Stimulated activated CD8-positive, alpha-beta memory T cell treated with anti-CD3 and anti-CD28 coated beads, Interleukin-12 subunit alpha, Interleukin-12 subunit beta, amount 100 ng/mL, for 24 hours (primary cell): ENCODE data around the gene SLC16A5.

ENCODE experiments used
- DNase-seq: peaks from one replicate; pipeline ENCODE4 v3.0.0-alpha.2; 2020; ENCODE audit errors: extremely low read depth

Gene SLC16A5

DNA sequence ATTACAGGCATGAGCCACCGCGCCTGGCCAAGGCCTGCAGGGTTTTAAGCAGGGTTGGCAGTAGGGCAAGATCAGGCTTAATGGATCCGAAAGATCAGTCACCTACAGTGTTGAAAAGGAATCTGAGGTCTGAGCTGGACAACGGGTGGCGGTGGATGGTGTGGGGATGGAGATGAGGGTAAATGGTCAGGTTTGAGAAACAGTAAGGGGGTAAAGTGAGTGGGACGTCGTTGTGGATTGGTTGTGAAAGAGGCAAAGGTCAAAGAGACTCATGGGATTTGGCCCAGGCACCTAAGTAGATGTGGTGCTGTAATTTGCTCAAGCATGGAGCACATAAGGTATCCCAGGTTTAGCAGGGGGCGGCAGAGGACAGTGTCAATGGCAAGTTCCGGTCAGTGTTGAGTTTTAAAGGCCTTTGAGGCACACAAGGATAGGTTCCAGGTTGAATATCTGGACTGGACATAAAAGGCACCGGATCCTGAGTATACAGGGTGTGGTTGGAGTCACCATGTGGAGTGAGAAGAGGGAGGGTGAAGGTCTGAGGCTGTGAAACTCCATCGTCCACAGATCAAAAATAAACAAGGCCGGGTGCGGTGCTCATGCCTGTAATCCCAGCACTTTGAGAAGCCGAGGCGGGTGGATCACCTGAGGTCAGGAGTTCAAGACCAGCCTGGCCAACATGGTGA is 1.1 kb upstream of the SLC16A5 start:
- no peak for DNase-seq

DNA sequence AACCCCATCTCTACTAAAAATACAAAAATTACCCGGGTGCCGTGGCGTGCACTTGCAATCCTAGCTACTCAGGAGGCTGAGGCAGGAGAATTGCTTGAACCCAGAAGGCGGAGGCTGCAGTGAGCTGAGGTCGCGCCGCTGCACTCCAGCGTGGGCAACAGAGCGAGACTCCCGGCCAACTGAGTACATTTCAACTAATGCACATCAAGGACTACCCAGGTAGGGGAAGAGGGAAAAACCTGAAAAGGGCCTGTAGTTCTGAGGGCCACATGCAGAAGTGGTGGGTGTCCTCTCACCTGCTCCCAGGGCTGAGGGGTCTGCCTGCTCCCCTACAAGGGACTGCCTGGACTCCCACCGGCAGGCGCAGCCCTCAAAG is 584 bp upstream of the SLC16A5 start:
- DNase-seq: no peak

DNA sequence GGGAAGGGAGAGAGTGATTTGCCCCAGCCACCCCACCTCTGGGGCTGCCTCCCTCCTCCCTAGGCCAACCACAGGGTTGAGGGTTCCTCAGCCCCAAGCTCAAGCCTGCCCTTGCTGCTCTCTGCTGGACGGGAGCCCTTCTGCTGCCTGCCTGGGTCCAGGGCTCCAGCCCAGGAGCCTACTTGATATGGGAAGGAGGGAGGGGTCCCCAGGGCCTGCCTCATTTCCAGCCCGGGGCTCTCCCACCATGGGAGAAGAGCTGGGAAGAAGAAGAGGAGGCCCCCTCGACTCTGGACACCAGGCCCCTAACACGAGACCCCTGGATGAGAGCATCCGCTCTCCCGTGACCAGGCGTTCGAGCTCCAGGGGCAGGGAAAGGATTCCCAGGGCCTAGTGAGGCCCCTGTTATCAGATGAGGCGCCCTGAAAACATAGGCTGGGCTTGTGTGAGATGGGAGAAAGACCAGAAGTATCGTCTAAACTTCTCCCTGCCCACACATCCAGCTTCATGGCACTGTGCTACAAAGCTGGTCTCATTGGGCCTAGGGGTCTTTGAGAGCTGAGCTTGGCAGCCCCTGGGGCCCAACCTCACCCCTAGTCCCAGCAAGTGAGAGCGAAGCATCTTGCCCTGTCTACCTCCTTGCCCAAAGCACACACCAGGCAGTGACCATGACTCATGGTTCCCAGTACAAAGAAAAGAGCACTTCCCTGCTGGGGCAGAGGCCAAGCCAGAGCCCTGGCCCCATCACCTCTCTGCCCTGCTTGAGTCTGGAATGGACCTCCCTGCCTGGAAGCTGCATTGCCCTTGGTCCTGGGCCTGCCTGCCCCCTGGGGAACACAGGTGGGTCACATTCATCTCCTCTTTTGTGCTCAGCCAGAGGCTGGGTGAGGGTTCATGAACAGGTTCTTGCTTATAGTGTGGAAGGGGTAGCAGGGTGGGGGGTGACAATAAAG is 987 bp downstream of the SLC16A5 start:
- no peak for DNase-seq

DNA sequence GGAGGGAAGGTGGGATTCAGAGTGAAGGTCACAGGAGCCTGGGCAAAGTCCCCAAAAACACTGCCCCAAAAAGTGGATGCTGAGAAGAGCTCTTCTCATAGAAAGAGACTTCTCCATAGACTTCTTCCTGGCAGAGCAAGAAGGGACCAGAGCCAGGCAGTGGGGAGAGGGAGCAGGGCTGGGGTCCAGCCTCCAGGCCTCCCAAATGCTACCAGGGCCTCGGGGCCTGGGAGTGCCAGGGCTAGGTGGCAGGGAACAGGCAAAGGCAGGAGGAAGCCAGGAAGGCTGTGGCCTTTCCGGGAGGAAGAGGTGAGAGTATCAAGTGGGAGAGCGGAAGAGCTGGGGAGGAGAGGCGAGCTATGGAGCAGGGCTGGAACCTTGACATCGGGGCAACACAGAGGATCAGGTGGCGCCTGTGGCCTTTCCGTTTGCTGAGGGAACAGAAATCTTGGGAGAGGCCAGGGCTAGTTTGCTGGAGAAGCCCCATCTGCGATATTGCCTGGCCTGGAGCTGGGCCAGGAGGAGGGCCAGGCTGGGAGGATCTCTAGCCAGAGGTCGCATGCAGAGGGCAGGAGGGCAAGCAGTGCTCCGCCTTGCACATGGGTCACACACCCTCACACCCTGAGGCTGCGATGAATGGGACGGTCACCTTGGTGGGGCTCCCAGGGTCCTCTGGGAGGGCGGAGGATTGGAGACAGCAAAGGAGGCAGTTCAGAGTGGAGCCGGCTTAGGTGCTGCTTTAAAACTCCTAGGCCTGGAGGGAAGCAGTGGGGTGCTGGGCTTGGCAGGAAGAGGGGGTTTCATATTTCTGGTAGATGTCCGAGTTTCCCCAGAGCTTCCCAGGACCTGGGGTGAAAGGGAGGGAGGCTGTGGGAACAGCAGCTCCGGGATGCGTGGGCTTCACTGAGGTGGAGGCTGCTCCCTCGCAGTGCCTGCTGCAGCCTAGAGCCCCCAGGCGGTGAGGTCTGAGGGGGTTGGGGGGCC is 3.4 kb downstream of the SLC16A5 start:
- no peak for DNase-seq

DNA sequence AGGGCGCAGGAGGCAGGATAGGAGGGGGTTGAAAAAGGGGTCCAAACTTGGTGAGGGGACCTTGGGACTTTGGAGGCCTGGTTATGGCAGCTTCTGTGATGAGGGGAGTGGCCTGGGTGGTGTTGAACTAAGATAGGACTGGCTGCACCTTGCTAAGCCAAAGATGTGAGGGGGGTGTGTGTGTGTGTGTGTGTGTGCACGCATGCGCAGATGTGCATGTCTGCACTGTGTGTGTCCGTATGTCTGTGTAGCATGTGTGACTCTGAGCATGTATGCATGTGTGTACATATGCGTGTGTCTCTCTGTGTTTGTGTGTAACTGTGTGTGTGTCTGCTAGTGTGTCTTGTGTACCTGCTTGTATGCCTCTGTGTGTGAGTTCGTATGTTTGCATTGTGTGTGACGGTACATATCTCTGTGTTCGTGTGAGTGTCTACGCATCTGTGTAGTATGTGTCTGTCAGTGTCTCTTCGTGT is 4.1 kb downstream of the SLC16A5 start:
- DNase-seq: no peak

DNA sequence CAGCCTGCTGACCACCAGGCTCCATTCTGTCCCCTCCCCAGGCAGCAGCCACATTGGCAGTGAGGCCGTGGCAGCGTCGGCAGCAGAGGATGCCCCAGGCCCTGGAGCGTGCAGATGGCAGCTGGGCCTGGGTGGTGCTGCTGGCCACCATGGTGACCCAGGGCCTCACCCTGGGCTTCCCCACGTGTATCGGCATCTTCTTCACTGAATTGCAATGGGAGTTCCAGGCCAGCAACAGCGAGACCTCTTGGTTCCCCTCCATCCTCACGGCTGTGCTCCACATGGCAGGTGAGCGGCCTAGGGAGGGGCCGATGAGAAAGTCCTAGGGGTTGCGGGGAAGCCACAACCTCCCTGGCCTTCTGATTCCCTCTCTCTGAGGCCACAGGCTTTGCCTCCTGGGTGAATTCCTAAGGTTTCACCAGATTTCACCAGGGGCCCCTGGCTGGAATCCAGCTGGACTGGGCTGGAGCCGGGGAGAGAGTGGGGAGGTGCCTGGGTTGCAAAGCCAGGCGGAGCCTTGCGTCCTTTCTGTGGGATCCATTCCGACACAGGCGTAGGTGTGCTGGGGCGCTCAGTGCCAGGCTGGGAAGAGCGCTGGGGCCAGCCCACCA is 5.9 kb downstream of the SLC16A5 start:
- DNase-seq: no peak

DNA sequence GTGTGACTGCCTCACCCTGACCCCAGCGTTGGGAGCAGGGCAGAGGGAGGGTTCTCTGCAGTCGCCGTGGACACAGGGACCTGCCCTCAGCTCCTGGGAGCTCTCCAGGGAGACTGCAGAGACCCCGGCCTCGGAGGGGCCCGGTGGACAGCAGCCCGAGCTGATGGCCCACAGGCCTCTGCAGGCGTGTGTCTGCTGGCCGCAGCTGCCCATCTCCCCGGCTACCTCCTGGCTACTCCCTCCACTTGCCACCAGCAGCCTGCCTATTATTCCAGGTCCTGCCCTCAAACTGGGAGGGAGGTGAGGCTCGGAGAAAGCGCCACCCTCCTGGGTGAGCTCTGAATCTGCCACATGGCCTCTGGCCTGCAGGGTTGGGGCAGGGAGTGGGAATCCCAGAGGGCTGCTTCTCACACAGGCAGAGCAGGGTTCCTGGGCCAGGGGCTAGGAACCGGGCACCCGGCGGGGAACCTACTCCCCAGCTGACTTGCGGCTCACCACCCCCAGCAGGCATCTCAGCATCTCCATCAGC is 7.2 kb downstream of the SLC16A5 start:
- DNase-seq: no peak

DNA sequence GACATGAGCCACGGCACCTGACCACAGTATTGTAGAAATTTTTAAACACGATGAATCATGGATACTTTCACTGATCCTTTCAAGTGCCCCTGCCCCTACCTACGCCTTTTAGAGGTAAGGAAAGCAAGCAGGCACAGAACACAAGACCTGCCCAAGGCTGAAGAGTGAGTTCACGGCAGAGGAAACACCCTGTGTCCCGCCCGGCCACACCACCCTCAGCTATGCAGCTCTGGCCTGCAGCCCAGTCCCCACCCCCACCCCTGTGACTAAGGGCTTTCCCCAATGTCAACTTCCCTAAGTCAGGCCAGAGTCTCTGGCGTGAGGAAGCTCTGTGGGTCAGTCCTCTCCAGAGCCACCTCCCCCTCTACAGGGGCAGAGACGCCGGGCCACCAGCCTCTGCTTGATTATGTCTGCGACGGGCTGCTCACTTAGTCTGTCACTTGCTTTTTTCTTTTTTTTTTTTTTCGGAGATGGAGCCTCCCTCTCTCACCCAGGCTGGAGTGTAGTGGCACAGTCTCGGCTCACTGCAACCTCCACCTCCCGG is 8.4 kb downstream of the SLC16A5 start:
- DNase-seq: no peak

DNA sequence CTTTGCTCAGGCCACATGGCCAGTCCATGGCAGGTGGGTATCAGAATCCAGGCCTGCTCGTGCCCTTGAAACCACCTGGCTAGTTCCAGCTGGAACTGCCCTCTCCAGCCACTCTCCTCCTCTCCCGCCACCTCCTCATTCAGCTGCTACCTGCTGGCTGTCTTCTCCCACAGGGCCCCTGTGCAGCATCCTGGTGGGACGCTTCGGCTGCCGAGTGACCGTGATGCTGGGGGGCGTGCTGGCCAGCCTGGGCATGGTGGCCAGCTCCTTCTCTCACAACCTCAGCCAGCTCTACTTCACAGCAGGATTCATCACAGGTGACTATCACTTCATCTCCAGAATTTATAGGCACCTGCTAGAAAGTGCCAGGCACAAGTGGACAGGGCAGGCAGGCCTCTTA is 10.1 kb downstream of the SLC16A5 start:
- no peak for DNase-seq

DNA sequence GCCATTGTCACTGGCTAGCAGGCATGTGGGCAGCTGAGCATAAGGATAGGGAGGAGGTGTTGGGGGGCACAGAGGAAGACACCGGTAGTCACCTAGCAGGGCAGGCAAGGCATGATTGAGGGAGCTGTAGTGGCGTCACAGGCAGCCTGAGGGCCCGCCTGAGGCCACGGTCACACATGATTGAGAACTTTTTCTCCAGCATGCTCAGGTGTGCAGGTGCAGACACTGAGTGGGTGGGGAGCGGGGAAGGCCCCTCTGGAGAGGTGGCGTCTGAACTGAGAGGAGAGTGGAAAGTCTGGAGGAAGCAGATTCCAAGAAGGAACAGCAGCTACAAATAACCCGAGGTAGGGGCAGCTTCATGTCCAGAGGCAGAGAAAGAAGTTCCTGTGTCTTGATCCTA is 11.1 kb downstream of the SLC16A5 start:
- no peak for DNase-seq

DNA sequence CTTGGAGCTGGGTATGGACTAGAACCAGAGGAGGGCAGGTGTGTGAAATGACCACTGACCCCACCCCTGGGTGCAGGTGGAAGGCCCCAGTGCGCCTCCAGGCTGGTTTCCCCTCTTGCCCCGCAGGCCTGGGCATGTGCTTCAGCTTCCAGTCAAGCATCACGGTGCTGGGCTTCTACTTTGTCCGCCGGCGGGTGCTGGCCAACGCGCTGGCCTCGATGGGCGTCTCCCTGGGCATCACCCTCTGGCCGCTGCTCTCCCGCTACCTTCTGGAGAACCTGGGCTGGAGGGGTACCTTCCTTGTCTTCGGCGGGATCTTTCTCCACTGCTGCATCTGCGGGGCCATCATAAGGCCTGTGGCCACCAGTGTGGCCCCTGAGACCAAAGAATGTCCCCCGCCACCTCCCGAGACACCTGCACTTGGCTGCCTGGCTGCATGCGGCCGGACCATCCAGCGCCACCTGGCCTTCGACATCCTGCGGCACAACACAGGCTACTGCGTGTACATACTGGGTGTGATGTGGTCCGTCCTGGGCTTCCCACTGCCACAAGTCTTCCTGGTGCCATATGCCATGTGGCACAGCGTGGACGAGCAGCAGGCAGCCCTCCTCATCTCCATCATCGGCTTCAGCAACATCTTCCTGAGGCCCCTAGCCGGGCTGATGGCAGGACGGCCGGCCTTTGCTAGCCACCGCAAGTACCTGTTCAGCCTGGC is 12.3 kb downstream of the SLC16A5 start:
- DNase-seq: no peak

DNA sequence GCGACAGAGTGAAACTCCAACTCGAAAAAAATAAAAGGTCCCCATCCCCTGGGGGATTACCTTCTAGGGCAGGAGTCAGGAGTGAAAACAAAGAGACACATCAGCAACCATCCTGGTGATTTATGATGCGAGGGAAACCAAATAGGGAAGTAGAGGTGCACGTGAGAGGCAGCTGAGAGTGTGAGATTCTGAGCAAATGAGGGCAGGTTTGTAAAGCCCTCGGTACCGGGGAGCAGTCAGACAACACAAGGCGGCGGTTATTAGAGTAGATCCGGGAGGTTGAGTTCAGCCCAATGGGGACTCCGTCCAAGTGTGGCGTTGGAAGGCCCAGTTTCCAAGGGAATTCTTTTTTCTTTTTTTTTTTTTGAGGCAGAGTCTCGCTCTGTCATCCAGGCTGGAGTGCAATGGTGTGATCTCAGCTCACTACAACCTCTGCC is 14.6 kb downstream of the SLC16A5 start:
- DNase-seq: no peak

DNA sequence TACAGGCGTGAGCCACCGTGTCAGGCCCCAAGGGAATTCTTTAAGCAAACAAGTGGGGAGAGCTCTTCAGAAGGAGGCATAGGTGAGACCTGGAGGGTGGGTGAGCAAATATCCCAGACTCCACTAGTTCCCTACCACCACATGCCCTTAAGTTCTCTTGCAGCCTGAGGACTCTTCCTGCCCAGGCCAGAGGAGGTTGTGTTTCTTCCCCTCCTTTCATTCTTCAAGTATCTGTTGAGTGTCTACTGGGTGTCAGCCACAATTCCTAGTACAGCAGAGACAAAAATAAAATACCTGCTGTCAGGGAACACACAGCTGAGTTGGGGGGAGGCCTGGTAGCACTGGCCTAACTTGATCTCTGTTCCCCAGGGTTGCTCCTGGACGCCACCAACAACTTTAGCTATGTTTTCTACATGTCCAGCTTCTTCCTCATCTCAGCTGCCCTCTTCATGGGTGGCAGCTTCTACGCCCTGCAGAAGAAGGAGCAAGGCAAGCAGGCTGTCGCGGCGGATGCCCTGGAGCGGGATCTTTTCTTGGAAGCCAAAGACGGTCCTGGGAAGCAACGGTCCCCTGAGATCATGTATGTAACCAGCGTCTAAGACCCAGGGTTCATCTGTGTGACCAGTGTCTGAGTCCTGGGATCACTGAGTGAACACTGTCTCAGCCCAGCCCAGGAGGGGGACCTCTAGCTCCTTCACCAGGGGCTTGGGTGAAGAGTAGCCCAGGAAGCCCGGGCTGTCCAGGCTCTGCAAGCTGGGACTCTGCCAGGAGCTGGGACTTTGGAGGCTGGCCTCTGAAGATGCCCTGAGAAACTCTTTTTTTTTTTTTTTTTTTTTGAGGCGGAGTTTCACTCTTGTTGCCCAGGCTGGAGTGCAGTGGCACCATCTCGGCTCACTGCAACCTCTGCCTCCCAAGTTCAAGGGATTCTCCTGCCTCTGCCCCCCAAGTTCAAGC is 16.1 kb downstream of the SLC16A5 start:
- DNase-seq: no peak

DNA sequence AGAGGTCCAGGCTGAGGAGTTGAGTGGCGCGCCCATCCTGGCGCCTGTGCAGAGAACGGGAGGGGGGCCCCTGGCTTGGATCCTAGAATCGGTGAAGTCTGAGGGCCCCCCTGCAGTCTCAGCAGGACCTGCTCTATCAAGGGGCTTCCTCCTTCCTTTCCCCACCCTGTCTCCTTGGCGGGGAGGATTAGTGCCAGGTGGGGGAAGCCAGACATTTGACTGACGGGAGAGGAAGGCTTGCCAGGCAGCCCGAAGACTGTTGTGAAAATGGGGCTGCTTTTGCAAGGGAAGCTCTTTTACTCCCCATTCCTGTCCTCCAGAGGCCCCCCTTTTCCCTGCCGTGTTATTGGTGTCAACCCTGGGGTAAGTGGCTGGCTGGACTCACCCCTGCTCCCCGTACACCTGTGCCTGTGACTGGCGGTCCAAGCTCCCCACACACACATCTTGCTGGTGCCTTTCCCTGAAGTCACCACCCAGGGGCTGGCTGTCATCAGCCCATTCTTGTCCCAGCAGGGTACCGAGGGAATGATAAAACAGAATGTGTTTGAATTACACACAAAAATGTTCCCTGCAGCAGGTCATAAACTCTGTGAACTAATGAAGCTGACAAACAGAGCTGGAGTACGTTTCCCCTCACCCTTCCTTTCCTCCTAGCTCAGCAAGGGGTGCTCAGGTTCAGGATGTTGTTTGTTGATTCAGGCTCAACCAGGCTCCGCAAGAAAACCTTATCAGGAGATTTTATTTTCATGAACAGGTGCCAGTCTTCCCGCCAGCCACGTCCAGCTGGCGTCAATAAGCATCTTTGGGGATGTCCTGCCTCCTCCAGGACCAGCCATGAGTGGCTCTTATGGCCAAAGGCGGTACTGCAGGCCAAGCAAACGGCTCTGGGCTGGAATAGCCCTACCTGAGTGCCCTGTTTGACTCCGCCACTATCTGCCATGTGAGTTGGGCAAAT is 17.6 kb downstream of the SLC16A5 start:
- no peak for DNase-seq

DNA sequence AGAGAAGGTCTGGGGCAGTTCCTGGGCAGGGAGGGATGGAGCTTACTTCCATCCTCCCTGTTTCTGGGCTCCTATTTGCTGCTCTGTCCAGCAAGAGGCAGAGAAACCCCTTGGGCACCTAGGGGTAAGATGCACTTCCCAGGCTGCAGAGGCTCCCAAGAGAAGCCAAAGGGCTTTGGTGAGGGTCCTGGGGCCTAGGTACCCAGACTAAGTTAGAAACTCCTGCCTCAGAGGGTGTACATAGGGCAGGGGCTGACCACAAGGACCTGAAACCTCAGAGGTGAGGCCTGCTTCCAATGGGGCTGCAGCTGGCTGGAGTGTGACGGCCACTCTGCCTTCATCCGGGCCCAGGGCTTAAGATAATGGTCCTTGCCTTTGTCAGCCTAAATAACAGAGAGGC is 20.4 kb downstream of the SLC16A5 start:
- no peak for DNase-seq

DNA sequence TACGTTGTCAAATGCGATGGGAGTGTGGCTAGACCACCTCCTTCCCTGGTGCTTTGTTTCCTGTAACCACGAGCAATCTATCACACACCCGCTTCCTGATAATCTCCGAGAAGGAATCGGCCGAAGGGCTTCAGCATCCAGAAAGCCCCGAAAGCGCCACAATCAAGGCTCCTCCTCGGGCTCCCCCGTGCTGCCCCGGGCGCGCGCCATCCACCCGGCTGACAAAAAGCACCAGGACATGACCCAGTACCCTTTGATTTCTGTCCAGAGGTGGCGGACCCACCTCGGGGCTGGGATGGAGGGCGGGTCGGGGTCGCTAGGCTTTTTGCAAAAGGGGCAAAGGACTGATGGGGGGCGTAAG is 21.3 kb downstream of the SLC16A5 start:
- no peak for DNase-seq

DNA sequence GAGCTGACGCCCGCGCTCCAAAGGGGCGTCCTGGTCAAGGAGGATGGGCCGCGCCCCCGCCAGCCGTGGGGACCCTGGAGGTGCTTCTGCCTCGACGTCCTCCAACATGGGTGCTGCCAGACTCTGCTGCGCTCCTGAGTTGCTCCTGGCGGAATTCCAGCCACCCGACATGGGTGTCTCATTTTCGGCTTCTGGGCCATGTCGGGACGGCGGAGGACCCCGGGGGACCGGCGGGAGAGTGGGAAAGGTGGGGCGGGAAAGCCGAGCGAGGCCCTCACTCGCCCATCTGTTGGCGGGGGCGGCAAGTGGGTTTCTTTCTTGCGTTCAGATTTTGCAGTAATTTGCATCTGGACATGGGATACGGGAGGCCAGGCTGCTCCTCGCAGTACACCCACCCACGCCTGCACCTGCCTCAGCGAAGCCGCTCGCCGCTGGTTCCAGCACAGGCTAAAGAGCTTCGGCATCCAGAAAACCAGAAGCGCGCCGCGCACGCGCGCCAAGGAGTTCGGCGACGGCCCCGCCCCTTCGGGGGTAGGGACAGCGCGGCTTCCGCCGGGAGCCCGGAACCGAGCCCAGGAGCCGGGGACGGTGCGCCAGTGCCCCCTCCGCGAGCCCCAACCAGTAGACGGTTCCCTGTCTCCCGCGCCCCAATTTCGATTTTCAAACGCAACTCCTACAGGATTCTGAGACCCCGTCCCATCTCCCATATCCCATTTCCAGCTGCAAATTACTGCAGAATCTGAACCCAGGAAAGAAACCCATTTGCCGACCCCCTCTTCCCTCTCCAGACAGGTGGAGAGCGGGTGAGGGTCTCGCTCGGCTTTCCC is 21.9 kb downstream of the SLC16A5 start, which contains the start of gene ARMC7:
ARMC7 (plus strand) TSS at position 563 of the 827 bp plus-strand sequence. CDS start 320 bp downstream, outside the sequence.
- peak; percentile 75 for DNase-seq
